ENCODE results near the gene UBA1. TPM values are rescaled to one million over a fixed set of nuclear protein-coding genes. Genes with fewer than 3 reads are reported as not detected.
A peak's percentile ranks its signal among the peaks of the same experiment; 100 is the strongest.

Gene UBA1
- total and polyA plus RNA-seq, 2 of the 13 experiments (the other 11 are each of a cell fraction or from before 2014, with no cell fraction given): 93.3 to 129 TPM

GRCh38 chrX:47193475-47194193 lies at the start of gene UBA1 (continued):
- TF ChIP-seq, protein P1, sequence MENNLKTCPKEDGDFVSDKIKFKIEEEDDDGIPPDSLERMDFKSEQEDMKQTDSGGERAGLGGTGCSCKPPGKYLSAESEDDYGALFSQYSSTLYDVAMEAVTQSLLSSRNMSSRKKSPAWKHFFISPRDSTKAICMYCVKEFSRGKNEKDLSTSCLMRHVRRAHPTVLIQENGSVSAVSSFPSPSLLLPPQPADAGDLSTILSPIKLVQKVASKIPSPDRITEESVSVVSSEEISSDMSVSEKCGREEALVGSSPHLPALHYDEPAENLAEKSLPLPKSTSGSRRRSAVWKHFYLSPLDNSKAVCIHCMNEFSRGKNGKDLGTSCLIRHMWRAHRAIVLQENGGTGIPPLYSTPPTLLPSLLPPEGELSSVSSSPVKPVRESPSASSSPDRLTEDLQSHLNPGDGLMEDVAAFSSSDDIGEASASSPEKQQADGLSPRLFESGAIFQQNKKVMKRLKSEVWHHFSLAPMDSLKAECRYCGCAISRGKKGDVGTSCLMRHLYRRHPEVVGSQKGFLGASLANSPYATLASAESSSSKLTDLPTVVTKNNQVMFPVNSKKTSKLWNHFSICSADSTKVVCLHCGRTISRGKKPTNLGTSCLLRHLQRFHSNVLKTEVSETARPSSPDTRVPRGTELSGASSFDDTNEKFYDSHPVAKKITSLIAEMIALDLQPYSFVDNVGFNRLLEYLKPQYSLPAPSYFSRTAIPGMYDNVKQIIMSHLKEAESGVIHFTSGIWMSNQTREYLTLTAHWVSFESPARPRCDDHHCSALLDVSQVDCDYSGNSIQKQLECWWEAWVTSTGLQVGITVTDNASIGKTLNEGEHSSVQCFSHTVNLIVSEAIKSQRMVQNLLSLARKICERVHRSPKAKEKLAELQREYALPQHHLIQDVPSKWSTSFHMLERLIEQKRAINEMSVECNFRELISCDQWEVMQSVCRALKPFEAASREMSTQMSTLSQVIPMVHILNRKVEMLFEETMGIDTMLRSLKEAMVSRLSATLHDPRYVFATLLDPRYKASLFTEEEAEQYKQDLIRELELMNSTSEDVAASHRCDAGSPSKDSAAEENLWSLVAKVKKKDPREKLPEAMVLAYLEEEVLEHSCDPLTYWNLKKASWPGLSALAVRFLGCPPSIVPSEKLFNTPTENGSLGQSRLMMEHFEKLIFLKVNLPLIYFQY (CRISPR knock-in tag; IDR thresholded peaks at IDR 0.05; ENCODE audit: borderline replicate concordance): no peak
- TF ChIP-seq ZNF83 (CRISPR knock-in tag; IDR thresholded peaks at IDR 0.05; ENCODE audit: borderline replicate concordance) (no peak), GRHL1 (CRISPR knock-in tag; conservative IDR thresholded peaks at IDR 0.05) (no peak), YEATS2 (CRISPR knock-in tag; IDR thresholded peaks at IDR 0.05; ENCODE audit: borderline replicate concordance) (peak; percentile 61; the same call in 1 of the 2 replicates), ZNF780A (CRISPR knock-in tag; IDR thresholded peaks at IDR 0.05) (peak; percentile 48; the same call in 1 of the 2 replicates), ZNF331 (CRISPR knock-in tag; IDR thresholded peaks at IDR 0.05) (no peak), ZNF557 (CRISPR knock-in tag; IDR thresholded peaks at IDR 0.05) (no peak), KLF11 (CRISPR knock-in tag; IDR thresholded peaks at IDR 0.05) (no peak), PAF1 (CRISPR knock-in tag; IDR thresholded peaks at IDR 0.05) (no peak), ZNF552 (CRISPR knock-in tag; IDR thresholded peaks at IDR 0.05; ENCODE audit: borderline replicate concordance) (no peak), ZNF275 (CRISPR knock-in tag; IDR thresholded peaks at IDR 0.05; ENCODE audit: borderline replicate concordance) (no peak), IRF2 (CRISPR knock-in tag; IDR thresholded peaks at IDR 0.05) (no peak), ZBTB25 (CRISPR knock-in tag; IDR thresholded peaks at IDR 0.05) (no peak), ZKSCAN5 (CRISPR knock-in tag; IDR thresholded peaks at IDR 0.05) (no peak), ZFYVE20 (CRISPR knock-in tag; IDR thresholded peaks at IDR 0.05; ENCODE audit: borderline replicate concordance, low read depth) (no peak), NFIC (IDR thresholded peaks at IDR 0.05; ENCODE audit: low read length) (no peak), CC2D1A (CRISPR knock-in tag; IDR thresholded peaks at IDR 0.05) (no peak), ZNF704 (CRISPR knock-in tag; IDR thresholded peaks at IDR 0.05; ENCODE audit: borderline replicate concordance) (no peak), ZMYM2 (CRISPR knock-in tag; IDR thresholded peaks at IDR 0.05) (no peak)
